GM19324 (cell line): ENCODE measurements around the gene MFAP3.

Experiments
- ATAC-seq: cut with Tn5 transposase; IDR thresholded peaks from one replicate; pipeline ENCODE4 v1.9.1; 2021; ENCODE audit warnings: mild to moderate bottlenecking, moderate library complexity; ENCODE audit not compliant: unreplicated experiment, low FRiP score

Gene MFAP3

GRCh38 chr5:154088801-154089200 is 50.0 kb downstream of the MFAP3 start:
- no peak for ATAC-seq

GRCh38 chr5:154090656-154091055 is 51.9 kb downstream of the MFAP3 start:
- no peak for ATAC-seq

- ATAC-seq, result no peak
These were observed 53.8 kb downstream of the MFAP3 start for GRCh38 chr5:154092356-154093141.

GRCh38 chr5:154093142-154093532 is 54.4 kb downstream of the MFAP3 start:
- ATAC-seq, result no peak

- no peak for ATAC-seq
These were observed 57.1 kb downstream of the MFAP3 start for GRCh38 chr5:154095904-154096303.

- no peak for ATAC-seq
These were observed 58.3 kb downstream of the MFAP3 start for GRCh38 chr5:154097031-154097430.

- ATAC-seq, result no peak
These were observed 59.7 kb downstream of the MFAP3 start for GRCh38 chr5:154098465-154098864.

- ATAC-seq, result no peak
These were observed 62.4 kb downstream of the MFAP3 start for GRCh38 chr5:154101184-154101583.

GRCh38 chr5:154103233-154103632 is 64.5 kb downstream of the MFAP3 start:
- ATAC-seq, result no peak
